ENCODE measurements around the gene CPNE5.

The CPNE5 gene

GRCh38 chr6:36695414-36695813 lies 143.8 kb downstream of the CPNE5 start:
- no peak for DNase-seq

- DNase-seq: no peak
Measured at GRCh38 chr6:36694616-36695015, 144.6 kb downstream of the CPNE5 start.

GRCh38 chr6:36692861-36693702 lies 146.2 kb downstream of the CPNE5 start:
- DNase-seq: no peak

- DNase-seq: no peak
Measured at GRCh38 chr6:36692220-36692619, 147.0 kb downstream of the CPNE5 start.

DNA sequence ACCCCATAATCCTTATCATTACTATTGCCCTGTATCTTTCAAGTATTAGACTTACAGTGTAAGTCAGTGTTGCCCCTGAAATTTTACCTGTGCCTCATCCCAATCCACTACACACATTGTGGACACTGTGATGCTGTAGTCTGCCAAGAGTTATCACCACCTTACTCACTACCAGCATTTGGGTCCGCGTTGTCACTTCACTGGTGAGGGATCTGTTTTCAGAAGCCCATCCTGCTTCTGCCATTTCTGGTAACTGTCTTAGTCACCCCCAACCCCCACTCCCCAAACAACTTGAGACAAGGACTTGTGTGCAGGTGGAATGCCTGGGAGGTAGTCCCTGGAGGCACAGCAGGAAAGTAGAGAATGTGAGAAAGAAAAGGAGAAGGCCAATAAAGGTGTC lies 147.6 kb downstream of the CPNE5 start:
- no peak for DNase-seq

DNA sequence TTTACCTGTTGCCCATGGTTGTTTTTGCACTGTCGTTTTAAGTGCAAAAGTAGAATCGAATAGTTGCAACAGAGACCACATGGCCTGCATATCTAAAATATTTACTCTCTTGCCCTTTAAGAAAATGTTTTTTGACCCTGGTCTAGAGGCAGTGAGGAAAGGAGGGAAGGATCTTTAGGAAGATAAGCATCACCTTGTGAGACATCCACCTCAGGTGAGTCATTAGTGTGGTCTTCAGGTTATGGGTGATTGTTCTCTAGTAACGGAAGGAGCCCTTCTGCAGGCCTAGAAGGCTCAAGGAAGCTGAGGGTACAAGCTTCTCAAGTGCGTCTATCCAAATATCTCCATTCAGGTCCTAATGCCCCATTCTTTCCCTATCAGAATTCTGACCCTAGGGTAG lies 148.2 kb downstream of the CPNE5 start:
- no peak for DNase-seq

Data from T-helper 9 cell (primary cell).